Measurements from ENCODE around the gene CCDC61. TPM values are rescaled to one million over a fixed set of nuclear protein-coding genes. Genes with fewer than 3 reads are reported as not detected.

CCDC61 gene
- total and polyA plus RNA-seq, 7 donors: 2.9 to 6.2 (median 5.3) TPM

DNA sequence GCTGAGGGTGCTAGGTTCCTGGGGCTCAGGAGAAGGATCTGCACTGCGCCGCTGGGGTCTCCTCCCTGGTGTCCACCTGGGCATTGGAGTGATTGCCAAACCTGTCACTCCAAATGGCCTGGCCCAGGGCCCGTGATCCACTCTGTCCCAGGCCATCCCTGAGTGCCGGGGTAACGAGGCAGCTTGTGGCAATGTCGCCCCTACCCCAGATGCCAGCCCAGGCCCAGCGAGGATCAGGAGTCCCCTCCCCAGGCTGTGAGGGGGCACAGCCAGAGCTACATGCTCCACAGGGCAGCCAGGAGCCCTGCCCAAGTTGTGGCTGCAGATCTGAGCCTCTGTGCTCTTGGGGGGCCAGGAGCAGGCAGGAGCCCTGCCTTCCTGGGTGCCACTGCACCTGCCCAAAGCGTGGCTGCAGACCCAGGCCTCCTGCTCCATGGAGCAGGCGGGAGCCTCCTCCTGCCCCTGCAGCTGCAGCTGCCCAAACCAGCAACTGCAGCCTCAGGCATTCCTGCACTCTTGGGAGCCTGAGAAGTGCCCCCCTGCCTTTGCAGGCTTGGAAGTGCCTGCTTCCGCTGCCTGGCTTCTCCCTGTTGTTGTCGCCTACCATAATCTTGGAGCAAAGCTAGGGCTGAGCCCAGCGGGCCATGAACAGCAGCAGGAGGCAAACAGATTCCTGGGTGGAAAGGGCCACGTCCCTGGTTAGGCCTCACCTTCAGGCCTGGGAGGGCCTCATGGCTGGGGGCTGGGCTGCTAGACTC, 40.9 kb downstream of the CCDC61 start:
- TF ChIP-seq, protein P1, sequence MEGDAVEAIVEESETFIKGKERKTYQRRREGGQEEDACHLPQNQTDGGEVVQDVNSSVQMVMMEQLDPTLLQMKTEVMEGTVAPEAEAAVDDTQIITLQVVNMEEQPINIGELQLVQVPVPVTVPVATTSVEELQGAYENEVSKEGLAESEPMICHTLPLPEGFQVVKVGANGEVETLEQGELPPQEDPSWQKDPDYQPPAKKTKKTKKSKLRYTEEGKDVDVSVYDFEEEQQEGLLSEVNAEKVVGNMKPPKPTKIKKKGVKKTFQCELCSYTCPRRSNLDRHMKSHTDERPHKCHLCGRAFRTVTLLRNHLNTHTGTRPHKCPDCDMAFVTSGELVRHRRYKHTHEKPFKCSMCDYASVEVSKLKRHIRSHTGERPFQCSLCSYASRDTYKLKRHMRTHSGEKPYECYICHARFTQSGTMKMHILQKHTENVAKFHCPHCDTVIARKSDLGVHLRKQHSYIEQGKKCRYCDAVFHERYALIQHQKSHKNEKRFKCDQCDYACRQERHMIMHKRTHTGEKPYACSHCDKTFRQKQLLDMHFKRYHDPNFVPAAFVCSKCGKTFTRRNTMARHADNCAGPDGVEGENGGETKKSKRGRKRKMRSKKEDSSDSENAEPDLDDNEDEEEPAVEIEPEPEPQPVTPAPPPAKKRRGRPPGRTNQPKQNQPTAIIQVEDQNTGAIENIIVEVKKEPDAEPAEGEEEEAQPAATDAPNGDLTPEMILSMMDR (IDR thresholded peaks at IDR 0.05): no peak
- H3K9me3 ChIP-seq: no peaks in the 10 kb centered on the region
- no peaks in the 10 kb centered on the region for H3K36me3 ChIP-seq (ENCODE audit: insufficient read depth in 1 of 2, low read depth in 1 of 2)
- no peak for DNase-seq
- no peak overlapping the region for H3K4me3 ChIP-seq
- 59 to 77% (median 71%) methylated on average over 13 of the region's 13 CpGs for WGBS, 3 donors
- H3K27ac ChIP-seq: no peak overlapping the region
- H3K4me1 ChIP-seq: no peaks in the 10 kb centered on the region
- intact Hi-C loops (cut with DNase I): no loop called here
- peaks cover 0 to 30% (median 7%) of the 10 kb centered on the region in 3 donors for H3K27me3 ChIP-seq (ENCODE audit: insufficient read depth in 3 of 3, low read length in 2 of 3)
- ATAC-seq: no peak

DNA sequence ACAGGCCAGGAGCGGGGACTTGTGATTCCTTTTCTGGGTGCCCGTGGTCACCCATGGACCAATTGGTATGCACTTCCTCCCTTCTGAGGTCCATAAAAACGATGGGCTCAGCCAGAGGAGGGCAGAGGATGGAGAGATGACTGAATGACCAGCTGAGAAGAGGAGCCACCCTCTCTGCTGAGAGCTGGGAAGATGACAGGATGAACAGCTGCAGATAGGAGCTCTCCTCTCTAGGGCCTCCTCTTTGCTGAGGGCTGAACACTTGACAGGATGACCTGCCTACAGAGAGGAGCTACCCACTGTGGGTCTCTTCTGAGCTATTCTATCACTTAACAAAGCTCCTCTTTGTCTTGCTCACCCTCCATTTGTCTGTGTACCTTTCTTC, 41.5 kb downstream of the CCDC61 start:
- no peaks in the 10 kb centered on the region for H3K4me1 ChIP-seq
- no peak for ATAC-seq

DNA sequence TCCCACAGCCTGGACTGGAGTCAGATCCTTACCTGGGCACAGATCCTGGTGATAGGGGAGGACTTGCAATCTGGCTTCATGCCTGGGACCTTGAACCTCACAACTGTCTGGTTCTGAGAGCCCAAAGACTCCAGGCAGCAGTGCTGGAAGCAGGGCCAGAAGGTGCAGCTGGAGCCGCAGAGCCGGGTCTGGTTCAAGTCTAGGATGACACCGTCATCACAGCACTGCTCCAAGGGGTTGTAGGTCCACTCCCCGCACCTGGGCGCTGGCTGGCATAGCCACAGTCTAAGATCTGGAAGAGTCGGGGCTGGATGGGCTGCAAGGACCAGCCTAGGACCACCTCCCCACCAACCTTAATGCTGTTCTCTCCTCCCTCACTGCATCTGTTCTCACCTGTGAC, 44.9 kb downstream of the CCDC61 start:
- H3K27me3 ChIP-seq (ENCODE audit: insufficient read depth in 3 of 3, low read length in 2 of 3): peaks cover 0 to 45% (median 13%) of the 10 kb centered on the region in 3 donors
- no peaks in the 10 kb centered on the region for H3K9me3 ChIP-seq
- H3K27ac ChIP-seq: no peak overlapping the region
- ATAC-seq (no peak), DNase-seq (no peak)
- H3K36me3 ChIP-seq (ENCODE audit: insufficient read depth in 1 of 2, low read depth in 1 of 2): no peaks in the 10 kb centered on the region
- H3K4me1 ChIP-seq: no peaks in the 10 kb centered on the region
- TF ChIP-seq, protein P1 (IDR thresholded peaks at IDR 0.05): no peak
- intact Hi-C loops (cut with DNase I): no loop called here
- WGBS, 3 donors: 75 to 96% (median 87%) methylated on average over 6 of the region's 6 CpGs
- no peak overlapping the region for H3K4me3 ChIP-seq

More for the DNA sequence above, 41.5 kb downstream of the CCDC61 start:
- Histone ChIP-seq H3K27ac (no peak overlapping the region), H3K4me3 (no peak overlapping the region), H3K9me3 (no peaks in the 10 kb centered on the region), H3K27me3 (ENCODE audit: insufficient read depth in 3 of 3, low read length in 2 of 3) (peaks cover 0 to 33% (median 9%) of the 10 kb centered on the region in 3 donors), H3K36me3 (ENCODE audit: insufficient read depth in 1 of 2, low read depth in 1 of 2) (no peaks in the 10 kb centered on the region)
- TF ChIP-seq, protein P1 (IDR thresholded peaks at IDR 0.05): no peak
- 52 to 63% (median 54%) methylated on average over 3 of the region's 3 CpGs for WGBS, 3 donors
- intact Hi-C loops (cut with DNase I): no loop called here
- DNase-seq: no peak

DNA sequence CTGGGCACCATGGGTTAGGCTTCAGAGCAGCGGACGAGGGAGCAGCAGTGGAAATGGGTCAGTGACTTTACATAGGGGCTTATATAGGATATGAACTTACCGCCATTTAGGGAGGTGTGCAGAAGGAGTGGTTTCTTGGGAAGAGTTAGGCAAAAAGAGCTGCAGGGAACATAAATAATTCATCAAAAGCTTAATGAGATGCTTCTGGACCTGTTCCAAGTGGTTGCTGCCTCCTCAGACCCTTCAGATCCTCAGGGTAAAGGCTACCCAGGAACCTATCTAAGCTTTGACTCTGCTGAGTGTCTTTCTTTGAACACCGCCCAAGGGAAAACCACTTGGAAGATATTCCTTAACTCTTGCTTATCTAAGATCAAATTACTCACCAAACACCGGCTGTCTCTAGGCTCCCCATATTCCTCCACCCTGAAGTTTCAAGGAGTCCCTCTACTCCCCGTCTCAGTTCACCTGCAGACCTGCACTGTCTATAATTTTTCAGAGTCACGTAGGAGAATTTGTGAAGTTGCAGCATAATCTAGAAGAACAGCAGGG, 45.8 kb downstream of the CCDC61 start, which contains the start of gene IGFL4:
Gene IGFL4, minus strand, starts transcription at position 51 of the 549 bp plus-strand sequence. Its CDS starts 40 bp downstream, at position 11.
- TF ChIP-seq, protein P1 (IDR thresholded peaks at IDR 0.05): no peak
- H3K27me3 ChIP-seq (ENCODE audit: insufficient read depth in 3 of 3, low read length in 2 of 3): peaks cover 0 to 45% (median 13%) of the 10 kb centered on the region in 3 donors
- no peaks in the 10 kb centered on the region for H3K9me3 ChIP-seq
- H3K27ac ChIP-seq: no peak within 1 kb of the TSS
- no peaks in the 10 kb centered on the region for H3K4me1 ChIP-seq
- intact Hi-C loops (cut with DNase I): no loop called here
- no peaks in the 10 kb centered on the region for H3K36me3 ChIP-seq (ENCODE audit: insufficient read depth in 1 of 2, low read depth in 1 of 2)
- WGBS, 3 donors: 46 to 49% (median 46%) methylated on average over 7 of the region's 7 CpGs
- H3K4me3 ChIP-seq: no peak within 1 kb of the TSS
- DNase-seq: no peak
- ATAC-seq: no peak
